GM12878 (cell line): ENCODE results near the gene MAN2C1. TPM values are rescaled to one million over a fixed set of nuclear protein-coding genes. Genes with fewer than 3 reads are reported as not detected.

Source experiments
- ATF3 ChIP-seq: IDR thresholded peaks from 2 replicates; pipeline ENCODE4 v1.6.1; 2011; ENCODE audit warnings: low read depth, mild to moderate bottlenecking, low read length, moderate library complexity, borderline replicate concordance; ENCODE audit errors: extremely low read depth
- CHD1 ChIP-seq: IDR thresholded peaks from 2 replicates; pipeline ENCODE4 v1.6.1; 2012; ENCODE audit warnings: low read depth, low read length, improper control_type of control experiment
- FOXM1 ChIP-seq: IDR thresholded peaks from 2 replicates; pipeline ENCODE4 v1.6.1; 2012; ENCODE audit warnings: low read depth, mild to moderate bottlenecking, inconsistent platforms, low read length, moderate library complexity
- HDAC6 ChIP-seq: fragments of 200-600 bp; sonication (generic); IDR thresholded peaks from one replicate; pipeline ENCODE4 v1.8.0; 2017; ENCODE audit warnings: antibody characterized with exemption; ENCODE audit not compliant: unreplicated experiment
- IRF4 ChIP-seq: IDR thresholded peaks from 2 replicates; pipeline ENCODE4 v1.6.1; 2011; ENCODE audit warnings: low read depth, low read length
- JUNB ChIP-seq: IDR thresholded peaks from 2 replicates; pipeline ENCODE4 v1.6.1; 2016; ENCODE audit warnings: antibody characterized with exemption, mild to moderate bottlenecking
- MEF2A ChIP-seq: IDR thresholded peaks from 2 replicates; pipeline ENCODE4 v1.6.1; 2011; ENCODE audit warnings: low read depth, mild to moderate bottlenecking, low read length, moderate library complexity; ENCODE audit not compliant: insufficient read depth
- MTA2 ChIP-seq: fragments of 450-650 bp; IDR thresholded peaks from 2 replicates; pipeline ENCODE4 v1.6.1; 2016; ENCODE audit warnings: low read depth, mild to moderate bottlenecking, moderate library complexity
- MXI1 ChIP-seq: fragments of 150-350 bp; IDR thresholded peaks from 2 replicates; pipeline ENCODE4 v1.6.1; 2011; ENCODE audit warnings: low read depth, mild to moderate bottlenecking, inconsistent platforms, low read length, improper control_type of control experiment
- NKRF ChIP-seq: fragments of 450-650 bp; conservative IDR thresholded peaks from 2 replicates; pipeline ENCODE4 v1.6.1; 2017; ENCODE audit warnings: mild to moderate bottlenecking, moderate library complexity
- PAX5 ChIP-seq: IDR thresholded peaks from 2 replicates; pipeline ENCODE4 v1.6.1; 2011; ENCODE audit warnings: low read depth, low read length, borderline replicate concordance
- PRDM15 ChIP-seq: fragments of 450-650 bp; formaldehyde crosslinking; IDR thresholded peaks from 2 replicates; pipeline ENCODE4 v1.4.0; 2020; ENCODE audit warnings: mild to moderate bottlenecking, moderate library complexity
- RB1 ChIP-seq: fragments of 450-650 bp; formaldehyde crosslinking; IDR thresholded peaks from 2 replicates; pipeline ENCODE4 v1.6.1; 2017; ENCODE audit warnings: mild to moderate bottlenecking, borderline replicate concordance
- REST ChIP-seq: IDR thresholded peaks from 2 replicates; pipeline ENCODE4 v1.6.1; 2012; ENCODE audit warnings: mild to moderate bottlenecking, low read depth, low read length
- SKIL ChIP-seq: fragments of 450-650 bp; IDR thresholded peaks from 2 replicates; pipeline ENCODE4 v1.6.1; 2017; ENCODE audit warnings: mild to moderate bottlenecking, low read depth, inconsistent platforms; ENCODE audit not compliant: poor library complexity, severe bottlenecking
- SUZ12 ChIP-seq: fragments of 200-600 bp; sonication (generic); IDR thresholded peaks from one replicate; pipeline ENCODE4 v1.6.1; 2018; ENCODE audit warnings: antibody characterized with exemption, mild to moderate bottlenecking; ENCODE audit not compliant: unreplicated experiment
- TAF1 ChIP-seq: IDR thresholded peaks from 2 replicates; pipeline ENCODE4 v1.6.1; 2011; ENCODE audit warnings: mild to moderate bottlenecking, low read depth, low read length, borderline replicate concordance
- ZNF24 ChIP-seq: fragments of 450-650 bp; IDR thresholded peaks from 2 replicates; pipeline ENCODE4 v1.6.1; 2017; ENCODE audit warnings: antibody characterized with exemption, mild to moderate bottlenecking
- polyA plus RNA-seq, 11 experiments: library from polyadenylated mRNA; depleted of rRNA in 4 of 11; unstranded in 6 of 11; stranded (reverse) in 5 of 11; fragments of >200 nt; fragmentation: Nextera tagmentation in 4 of 11; fragmentation: Illumina TruSeq in 1 of 11; extraction: Ambion mirVana in 4 of 11; extraction: Trizol in 1 of 11; gene quantifications; 1 replicate in 1 of 11; 2 replicates in 10 of 11; pipeline versions ENCODE4 v1.2.1 to v1.2.3, GENCODE V29; 2011 to 2016; ENCODE audit warnings: inconsistent platforms in 2 of 11, missing spikeins in 2 of 11, low read depth in 1 of 11
- total RNA-seq, 4 experiments: library from RNA; depleted of rRNA in 3 of 4; stranded (reverse); fragments of >200 nt in 3 of 4; fragmentation: Illumina TruSeq in 1 of 4; extraction: Trizol in 1 of 4; gene quantifications; 2 replicates each; pipeline versions ENCODE4 v1.2.1 to v1.2.3, GENCODE V29; 2013 to 2021

MAN2C1 gene
- total and polyA plus RNA-seq, 10 of the 15 experiments (the other 5 are each of a cell fraction or from before 2014, with no cell fraction given): 1.4 to 111 (median 42.2) TPM

- peak; percentile 95 for TF ChIP-seq NKRF
- TF ChIP-seq MEF2A: 0 out of 2 replicates have a peak, but pooled peaks have one; percentile 51
- no peak for TF ChIP-seq MTA2
- no peak for TF ChIP-seq ZNF24
- peak; percentile 94; the same call in 1 of the 2 replicates for TF ChIP-seq RB1
- no peak for TF ChIP-seq IRF4
- no peak for TF ChIP-seq SUZ12
- TF ChIP-seq PRDM15: peak; percentile 60; the same call in 1 of the 2 replicates
- TF ChIP-seq FOXM1: no peak
- no peak for TF ChIP-seq PAX5
- no peak for TF ChIP-seq HDAC6
- TF ChIP-seq ATF3: peak; percentile 96
- TF ChIP-seq REST: no peak
- no peak for TF ChIP-seq CHD1
- peak; percentile 36; the same call in 1 of the 2 replicates for TF ChIP-seq TAF1
- no peak for TF ChIP-seq MXI1
- TF ChIP-seq SKIL: peak; percentile 50
- TF ChIP-seq JUNB: no peak
Measured at GRCh38 chr15:75335705-75336355, 32.6 kb downstream of the MAN2C1 start, which contains the start of gene COMMD4 (continued).
